GM12878 (cell line): ENCODE data around the gene TEX10. TPM values are rescaled to one million over a fixed set of nuclear protein-coding genes. Genes with fewer than 3 reads are reported as not detected.

Source experiments
- ATAC-seq: fragments of 200-7000 bp; cut with Tn5 transposase; 3 replicates; pipeline ENCODE4 v1.9.1; 2020; ENCODE audit warnings: mild to moderate bottlenecking, moderate library complexity
- BruUV-seq: library from RNA; stranded (reverse); fragments of 400-500 nt; replicated peaks from 2 replicates; lab custom pipeline; 2021; lab: Mats Ljungman, UMichigan
- CTCF ChIA-PET: fragments of 300-600 bp; sonication (Branson Sonifier 250); formaldehyde crosslinking; extraction: SDS; loops from one replicate; lab custom pipeline; 2021; ENCODE audit warnings: inconsistent platforms; lab: Yijun Ruan, JAX
- POLR2A ChIA-PET: fragments of 350-600 bp; formaldehyde crosslinking; extraction: SDS; loops from one replicate; lab custom pipeline; 2021; ENCODE audit warnings: inconsistent platforms; lab: Charles Lee
- RAD21 ChIA-PET: fragments of 300-600 bp; sonication (Branson Sonifier 250); formaldehyde crosslinking; loops from one replicate; lab custom pipeline; 2023; ENCODE audit warnings: antibody characterized with exemption; ENCODE audit not compliant: unreplicated experiment; lab: Charles Lee
- SMC1A ChIA-PET: fragments of 300-600 bp; sonication (Branson Sonifier 250); formaldehyde crosslinking; loops from one replicate; lab custom pipeline; 2023; ENCODE audit not compliant: unreplicated experiment, uncharacterized antibody; lab: Charles Lee
- DNase-seq: peaks from one replicate; pipeline ENCODE4 v3.0.0-alpha.2; 2011; ENCODE audit warnings: low read depth, low spot score
- FAIRE-seq: peaks from 3 replicates; lab custom pipeline; 2011; peaks lifted over from hg19 to GRCh38; lab: Jason Lieb, UNC
- H2AFZ ChIP-seq: 2 replicates; pipeline ENCODE4 v1.6.0; 2011; ENCODE audit warnings: low read depth, low read length, control low read depth; ENCODE audit not compliant: control insufficient read depth
- H3K27ac ChIP-seq: 2 replicates; pipeline ENCODE4 v1.5.1; 2011; ENCODE audit warnings: control low read depth; ENCODE audit not compliant: control insufficient read depth, insufficient read depth
- H3K27me3 ChIP-seq, 2 experiments: replicated peaks in 1 of 2; 2 replicates each; pipeline versions ENCODE4 v1.6.0 to v1.6.1; 2011; ENCODE audit warnings: low read length in 1 of 2; ENCODE audit not compliant: control insufficient read depth in 2 of 2, insufficient read depth in 2 of 2
- H3K36me3 ChIP-seq, 2 experiments: 2 replicates each; pipeline ENCODE4 v1.5.1; 2011; ENCODE audit warnings: low read length in 1 of 2; ENCODE audit not compliant: control insufficient read depth in 2 of 2, insufficient read depth in 2 of 2
- H3K4me1 ChIP-seq: 2 replicates; pipeline ENCODE4 v1.6.1; 2011; ENCODE audit warnings: mild to moderate bottlenecking, low read length, moderate library complexity, mixed read lengths; ENCODE audit not compliant: control insufficient read depth, insufficient read depth
- H3K4me2 ChIP-seq: 2 replicates; pipeline ENCODE4 v1.6.0; 2011; ENCODE audit warnings: control low read depth; ENCODE audit not compliant: control insufficient read depth, insufficient read depth
- H3K4me3 ChIP-seq: fragments of 200-600 bp; sonication (generic); 2 replicates; pipeline ENCODE4 v1.5.1; 2016
- H3K79me2 ChIP-seq: 2 replicates; pipeline ENCODE4 v1.6.0; 2011; ENCODE audit warnings: low read length; ENCODE audit not compliant: control insufficient read depth, insufficient read depth
- H3K9ac ChIP-seq: 2 replicates; pipeline ENCODE4 v1.8.0; 2011; ENCODE audit warnings: low read length, control low read depth, mixed read lengths; ENCODE audit not compliant: control insufficient read depth, insufficient read depth
- H3K9me3 ChIP-seq: replicated peaks from 3 replicates; pipeline ENCODE4 v1.5.1; 2011; ENCODE audit warnings: mild to moderate bottlenecking, low read length; ENCODE audit not compliant: control insufficient read depth, insufficient read depth
- H4K20me1 ChIP-seq: 2 replicates; pipeline ENCODE4 v1.6.0; 2011; ENCODE audit not compliant: control insufficient read depth, insufficient read depth
- CBX3 ChIP-seq: fragments of 200-600 bp; sonication (generic); IDR thresholded peaks from 2 replicates; pipeline ENCODE4 v1.6.1; 2016; ENCODE audit warnings: low read depth, borderline replicate concordance
- CREB1 ChIP-seq: IDR thresholded peaks from 2 replicates; pipeline ENCODE4 v1.6.1; 2012; ENCODE audit warnings: low read depth, mild to moderate bottlenecking, inconsistent platforms
- EED ChIP-seq: sonication (generic); IDR thresholded peaks from 2 replicates; pipeline ENCODE4 v1.6.1; 2016; ENCODE audit warnings: antibody characterized with exemption, low read depth
- EGR1 ChIP-seq, 2 experiments: IDR thresholded peaks; 1 replicate in 1 of 2; 2 replicates in 1 of 2; pipeline ENCODE4 v1.6.1; 2011 to 2012; ENCODE audit warnings: low read depth in 2 of 2, low read length in 2 of 2, borderline replicate concordance in 1 of 2, mild to moderate bottlenecking in 1 of 2, moderate library complexity in 1 of 2
- HDAC6 ChIP-seq: fragments of 200-600 bp; sonication (generic); IDR thresholded peaks from one replicate; pipeline ENCODE4 v1.8.0; 2017; ENCODE audit warnings: antibody characterized with exemption; ENCODE audit not compliant: unreplicated experiment
- IKZF1 ChIP-seq: fragments of 450-650 bp; conservative IDR thresholded peaks from 2 replicates; pipeline ENCODE4 v1.6.1; 2017; ENCODE audit warnings: antibody characterized with exemption, mild to moderate bottlenecking
- KDM1A ChIP-seq: fragments of 200-600 bp; sonication (generic); IDR thresholded peaks from 2 replicates; pipeline ENCODE4 v1.6.1; 2016; ENCODE audit warnings: borderline replicate concordance
- MLLT1 ChIP-seq: fragments of 450-650 bp; IDR thresholded peaks from 2 replicates; pipeline ENCODE4 v1.6.1; 2016; ENCODE audit warnings: mild to moderate bottlenecking
- NBN ChIP-seq: fragments of 450-650 bp; IDR thresholded peaks from 2 replicates; pipeline ENCODE4 v1.6.1; 2016
- NFYB ChIP-seq: IDR thresholded peaks from 2 replicates; pipeline ENCODE4 v1.6.1; 2011; ENCODE audit warnings: low read depth, mild to moderate bottlenecking, low read length, improper control_type of control experiment, moderate library complexity; ENCODE audit not compliant: insufficient read depth
- NR2C1 ChIP-seq: fragments of 450-650 bp; IDR thresholded peaks from 2 replicates; pipeline ENCODE4 v1.6.1; 2017; ENCODE audit warnings: antibody characterized with exemption, mild to moderate bottlenecking, moderate library complexity
- NR2F1 ChIP-seq: fragments of 450-650 bp; conservative IDR thresholded peaks from 2 replicates; pipeline ENCODE4 v1.6.1; 2017; ENCODE audit warnings: mild to moderate bottlenecking
- PAX5 ChIP-seq: IDR thresholded peaks from 2 replicates; pipeline ENCODE4 v1.6.1; 2011; ENCODE audit warnings: low read depth, low read length, borderline replicate concordance
- PML ChIP-seq: IDR thresholded peaks from 2 replicates; pipeline ENCODE4 v1.6.1; 2012; ENCODE audit warnings: low read length, inconsistent platforms
- RAD51 ChIP-seq: fragments of 450-650 bp; IDR thresholded peaks from 2 replicates; pipeline ENCODE4 v1.6.1; 2016; ENCODE audit warnings: moderate library complexity, mild to moderate bottlenecking, inconsistent platforms
- RFX5 ChIP-seq: IDR thresholded peaks from 2 replicates; pipeline ENCODE4 v1.6.1; 2011; ENCODE audit warnings: low read depth, low read length, improper control_type of control experiment
- RUNX3 ChIP-seq: IDR thresholded peaks from 2 replicates; pipeline ENCODE4 v1.6.1; 2012; ENCODE audit warnings: low read length, inconsistent platforms
- SUZ12 ChIP-seq: fragments of 200-600 bp; sonication (generic); IDR thresholded peaks from one replicate; pipeline ENCODE4 v1.6.1; 2018; ENCODE audit warnings: antibody characterized with exemption, mild to moderate bottlenecking; ENCODE audit not compliant: unreplicated experiment
- TARDBP ChIP-seq: IDR thresholded peaks from 2 replicates; pipeline ENCODE4 v1.6.1; 2016; ENCODE audit warnings: borderline replicate concordance
- TCF7 ChIP-seq: IDR thresholded peaks from 2 replicates; pipeline ENCODE4 v1.6.1; 2014; ENCODE audit warnings: antibody characterized with exemption, borderline replicate concordance
- YBX1 ChIP-seq: fragments of 450-650 bp; IDR thresholded peaks from 2 replicates; pipeline ENCODE4 v1.6.1; 2016; ENCODE audit warnings: antibody characterized with exemption
- ZNF217 ChIP-seq: fragments of 450-650 bp; IDR thresholded peaks from 2 replicates; pipeline ENCODE4 v1.6.1; 2017; ENCODE audit warnings: antibody characterized with exemption, mild to moderate bottlenecking
- ZNF687 ChIP-seq: fragments of 450-650 bp; IDR thresholded peaks from 2 replicates; pipeline ENCODE4 v1.6.1; 2017; ENCODE audit warnings: mild to moderate bottlenecking, moderate library complexity
- WGBS: methylation state at CpG from one replicate; pipeline ENCODE4 v1.1.6; 2016; ENCODE audit warnings: low lambda C conversion rate; ENCODE audit not compliant: insufficient replicate concordance, insufficient coverage; ENCODE audit errors: missing lambda C conversion rate; 5-methylcytosine and 5-hydroxymethylcytosine counted together
- in situ Hi-C: fragments of 300-500 bp; cut with MboI; formaldehyde crosslinking; loops from 9 replicates; pipeline ENCODE4 v1.14.3; 2018; ENCODE audit warnings: mixed read lengths
- intact Hi-C: fragments of 100-400 bp; cut with micrococcal nuclease; formaldehyde crosslinking; loops from one replicate; pipeline ENCODE4 v1.14.2; 2022; ENCODE audit not compliant: unreplicated experiment
- polyA plus RNA-seq, 11 experiments: library from polyadenylated mRNA; depleted of rRNA in 4 of 11; unstranded in 6 of 11; stranded (reverse) in 5 of 11; fragments of >200 nt; fragmentation: Nextera tagmentation in 4 of 11; fragmentation: Illumina TruSeq in 1 of 11; extraction: Ambion mirVana in 4 of 11; extraction: Trizol in 1 of 11; gene quantifications; 1 replicate in 1 of 11; 2 replicates in 10 of 11; pipeline versions ENCODE4 v1.2.1 to v1.2.3, GENCODE V29; 2011 to 2016; ENCODE audit warnings: inconsistent platforms in 2 of 11, missing spikeins in 2 of 11, low read depth in 1 of 11
- total RNA-seq, 4 experiments: library from RNA; depleted of rRNA in 3 of 4; stranded (reverse); fragments of >200 nt in 3 of 4; fragmentation: Illumina TruSeq in 1 of 4; extraction: Trizol in 1 of 4; gene quantifications; 2 replicates each; pipeline versions ENCODE4 v1.2.1 to v1.2.3, GENCODE V29; 2013 to 2021

Gene TEX10
- total and polyA plus RNA-seq, 10 of the 15 experiments (the other 5 are each of a cell fraction or from before 2014, with no cell fraction given) = 17.4 to 46.6 (median 36.2) TPM

GRCh38 chr9:100306283-100306682 lies 46.5 kb downstream of the TEX10 start (continued):
- no peak for TF ChIP-seq PAX5
- no peak for TF ChIP-seq NBN
- TF ChIP-seq NR2F1 = no peak
- TF ChIP-seq NFYB = no peak
- TF ChIP-seq SUZ12 = no peak
- no peak for TF ChIP-seq EGR1 (IDR thresholded peaks at IDR 0.05; ENCODE audit: borderline replicate concordance in 1 of 2, low read depth in 2 of 2, low read length in 2 of 2)
- TF ChIP-seq ZNF217 = no peak
- no peak for TF ChIP-seq TCF7
- TF ChIP-seq, all 136 proteins: peak for 0

- ChIA-PET CTCF (interaction anchor here (2.0 kb wide), 1 partner anchor 21 kb away, joined by 8 read pairs; no protein-coding TSS in a partner anchor), RAD21 (no interaction called here), POLR2A (no interaction called here), SMC1A (no interaction called here)
- no peak overlapping the region for H2AFZ ChIP-seq
- no peaks in the 10 kb centered on the region for H3K4me1 ChIP-seq
- intact Hi-C loops = no loop called here
- H3K27me3 ChIP-seq = no peaks in the 10 kb centered on the region
- H3K4me3 ChIP-seq = no peak overlapping the region
- peaks cover 2% of the 10 kb centered on the region; the same call in 1 of the 3 replicates for H3K9me3 ChIP-seq
- H4K20me1 ChIP-seq = no peaks in the 10 kb centered on the region
- DNase-seq (no peak), FAIRE-seq (no peak), ATAC-seq (no peak)
- BruUV-seq = no TSS peak
- H3K4me2 ChIP-seq = no peak overlapping the region
- in situ Hi-C loops = no loop called here
- H3K9ac ChIP-seq = no peak overlapping the region
- no peaks in the 10 kb centered on the region; the same call in 1 of the 2 replicates for H3K79me2 ChIP-seq
- H3K27ac ChIP-seq = no peak overlapping the region
- WGBS = 100% methylated on average over 3 of the region's 3 CpGs
- peaks cover 7 to 39% of the 10 kb centered on the region in 2 experiments for H3K36me3 ChIP-seq
- TF ChIP-seq RUNX3 (no peak), CREB1 (no peak), MLLT1 (no peak), TARDBP (no peak), PML (no peak), KDM1A (no peak), RFX5 (no peak), HDAC6 (no peak), RAD51 (no peak), IKZF1 (no peak), CBX3 (no peak), NR2C1 (no peak), EED (no peak), ZNF687 (no peak), YBX1 (no peak)
These were observed 49.0 kb downstream of the TEX10 start for GRCh38 chr9:100303747-100304146.
